Psoas muscle (tissue), 8 donors: ENCODE results near the gene SSU72. TPM values are rescaled to one million over a fixed set of nuclear protein-coding genes. Genes with fewer than 3 reads are reported as not detected.

Experiments used
- ATAC-seq, 4 donors: fragments of 200-7000 bp; cut with Tn5 transposase; one replicate each; pipeline ENCODE4 v1.9.1; 2020; ENCODE audit warnings: moderate library complexity in 3 of 4, mild to moderate bottlenecking in 2 of 4
- DNase-seq, 2 donors: peaks; one replicate each; pipeline ENCODE4 v3.0.0-alpha.2; 2020
- H3K27ac ChIP-seq: fragments of 200-600 bp; one replicate; pipeline ENCODE4 v1.8.0; 2022
- H3K27me3 ChIP-seq, 3 donors: fragments of 200-600 bp in 1 of 3; one replicate each; pipeline versions ENCODE4 v1.6.1 to v1.8.0; 2013 to 2022; ENCODE audit warnings: low read length in 2 of 3, mild to moderate bottlenecking in 2 of 3, moderate library complexity in 1 of 3; ENCODE audit not compliant: insufficient read depth in 3 of 3
- H3K36me3 ChIP-seq, 2 donors: fragments of 200-600 bp in 1 of 2; one replicate each; pipeline versions ENCODE4 v1.6.1 to v1.8.0; 2013 to 2022; ENCODE audit warnings: low read depth in 1 of 2, mild to moderate bottlenecking in 1 of 2, moderate library complexity in 1 of 2; ENCODE audit not compliant: insufficient read depth in 1 of 2
- H3K4me1 ChIP-seq: fragments of 200-600 bp; one replicate; pipeline ENCODE4 v1.8.0; 2022
- H3K4me3 ChIP-seq: fragments of 200-600 bp; one replicate; pipeline ENCODE4 v1.8.0; 2022; ENCODE audit warnings: mild to moderate bottlenecking
- H3K9me3 ChIP-seq: fragments of 200-600 bp; one replicate; pipeline ENCODE4 v1.8.0; 2022
- WGBS, 3 donors: extraction: QIAGEN DNeasy Blood & Tissue Kit; methylation state at CpG; one replicate each; pipeline versions ENCODE4 v1.1.6 to v1.1.7; 2013; 5-methylcytosine and 5-hydroxymethylcytosine counted together
- intact Hi-C, 2 donors: fragments of 100-400 bp; cut with DNase I; formaldehyde crosslinking; loops; one replicate each; pipeline versions ENCODE4 v1.11.0 to v1.14.2; 2022
- polyA plus RNA-seq, 3 donors: library from polyadenylated mRNA; stranded (reverse); fragments of 200-250 nt; gene quantifications; one replicate each; pipeline ENCODE4 v1.2.3, GENCODE V29; 2013
- total RNA-seq, 4 donors: library from RNA; stranded (reverse); fragmentation: NEBNext Ultra II Directional in 2 of 4; extraction: Animal tissue kit (Norgen Biotek cat#: 25700) in 2 of 4; gene quantifications; one replicate each; pipeline versions ENCODE4 v1.2.1 to v1.2.4, GENCODE V29; 2021 to 2023
- TF ChIP-seq, protein P1 (sequence below): fragments of 200-600 bp; IDR thresholded peaks from one replicate; pipeline ENCODE4 v1.8.0; 2022; ENCODE audit warnings: antibody characterized with exemption
- donor health status: healthy with polysubstance abuse.
- donor health status: DM: no; HTN: no; CAD: no; lungs with moderate emphysema.
- donor health status: Bipolar disorder and iron deficiency.
- donor health status: healthy.
- donor health status: DM: yes; HTN: yes; CAD: no.
- donor health status: DM: no; HTN: no; CAD: no.
- donor health status: DM: no; HTN: no; CAD: no.
- donor health status: DM: yes; HTN: yes; CAD: no.

SSU72 gene
- total and polyA plus RNA-seq, 7 donors: 130 to 207 (median 179) TPM

DNA sequence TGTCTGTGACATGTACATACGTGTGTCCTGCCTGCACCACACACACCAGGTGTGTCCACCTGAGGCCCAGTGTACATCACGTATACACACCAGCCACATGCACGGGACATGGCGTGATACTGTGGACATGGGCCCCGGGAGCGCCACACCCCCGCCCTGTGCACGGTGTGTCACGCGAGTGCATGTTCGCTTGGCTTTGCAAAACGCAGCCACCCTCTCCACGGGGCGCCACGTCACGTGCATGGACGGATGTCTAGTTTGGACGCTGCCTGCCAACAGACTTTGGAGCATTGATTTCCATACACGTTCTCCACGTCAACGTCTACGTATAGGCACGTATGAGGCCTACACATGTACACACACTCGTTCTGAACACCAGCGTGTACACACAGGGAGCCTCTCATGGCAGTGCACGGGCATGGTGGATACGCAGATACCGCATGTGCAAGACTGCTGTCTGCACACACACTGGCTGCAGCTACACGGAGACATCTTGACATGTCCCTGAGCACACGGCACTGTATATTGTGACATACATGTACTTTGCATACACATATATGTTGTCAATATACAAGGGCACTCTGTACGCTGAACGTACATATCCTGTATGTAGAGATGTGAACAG lies 36.9 kb downstream of the SSU72 start:
- Histone ChIP-seq H3K27me3 (no peaks in the 10 kb centered on the region), H3K27ac (no peak overlapping the region), H3K36me3 (peaks cover 0 to 18% of the 10 kb centered on the region in 2 donors), H3K9me3 (no peaks in the 10 kb centered on the region), H3K4me3 (no peak overlapping the region), H3K4me1 (peaks cover 18% of the 10 kb centered on the region)
- TF ChIP-seq, protein P1, sequence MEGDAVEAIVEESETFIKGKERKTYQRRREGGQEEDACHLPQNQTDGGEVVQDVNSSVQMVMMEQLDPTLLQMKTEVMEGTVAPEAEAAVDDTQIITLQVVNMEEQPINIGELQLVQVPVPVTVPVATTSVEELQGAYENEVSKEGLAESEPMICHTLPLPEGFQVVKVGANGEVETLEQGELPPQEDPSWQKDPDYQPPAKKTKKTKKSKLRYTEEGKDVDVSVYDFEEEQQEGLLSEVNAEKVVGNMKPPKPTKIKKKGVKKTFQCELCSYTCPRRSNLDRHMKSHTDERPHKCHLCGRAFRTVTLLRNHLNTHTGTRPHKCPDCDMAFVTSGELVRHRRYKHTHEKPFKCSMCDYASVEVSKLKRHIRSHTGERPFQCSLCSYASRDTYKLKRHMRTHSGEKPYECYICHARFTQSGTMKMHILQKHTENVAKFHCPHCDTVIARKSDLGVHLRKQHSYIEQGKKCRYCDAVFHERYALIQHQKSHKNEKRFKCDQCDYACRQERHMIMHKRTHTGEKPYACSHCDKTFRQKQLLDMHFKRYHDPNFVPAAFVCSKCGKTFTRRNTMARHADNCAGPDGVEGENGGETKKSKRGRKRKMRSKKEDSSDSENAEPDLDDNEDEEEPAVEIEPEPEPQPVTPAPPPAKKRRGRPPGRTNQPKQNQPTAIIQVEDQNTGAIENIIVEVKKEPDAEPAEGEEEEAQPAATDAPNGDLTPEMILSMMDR: no peak
- ATAC-seq: no peak
- no peak for DNase-seq
- WGBS, 3 donors: 93% methylated on average over 32 of the region's 32 CpGs
- intact Hi-C loops: no loop called here

DNA sequence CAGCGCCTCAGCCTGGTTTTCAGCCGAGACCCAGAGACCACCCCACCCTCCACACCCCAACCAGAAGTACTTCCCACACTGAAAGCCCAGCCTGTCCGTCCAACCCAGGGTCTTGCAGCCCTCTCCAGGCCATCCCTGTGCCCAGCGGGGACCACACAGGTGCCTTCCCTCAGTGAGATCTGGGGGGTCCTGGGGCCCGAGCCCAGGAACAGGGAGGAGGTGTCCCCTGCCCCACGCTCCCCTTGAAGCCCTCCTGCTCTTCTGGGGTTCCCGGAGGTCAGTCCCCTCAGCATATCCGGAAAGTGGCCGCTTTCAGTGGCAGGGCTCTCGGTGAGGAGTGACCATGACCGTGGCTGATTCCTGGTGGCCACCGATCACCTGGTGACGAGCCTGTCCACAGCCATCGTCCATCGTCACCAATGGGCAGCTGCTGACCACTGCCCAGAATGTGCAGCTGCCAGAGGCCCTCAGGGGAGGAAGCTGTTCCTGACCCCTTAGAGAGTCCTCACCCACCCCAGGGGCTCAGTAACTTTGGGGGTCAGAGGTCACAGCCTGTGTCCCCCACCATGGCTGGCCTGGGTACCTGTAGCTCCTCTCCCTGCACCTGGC lies 37.6 kb downstream of the SSU72 start:
- H3K36me3 ChIP-seq: peaks cover 0 to 11% of the 10 kb centered on the region in 2 donors
- peaks cover 18% of the 10 kb centered on the region for H3K4me1 ChIP-seq
- ATAC-seq (no peak), DNase-seq (no peak)
- no peaks in the 10 kb centered on the region for H3K27me3 ChIP-seq
- no peak overlapping the region for H3K4me3 ChIP-seq
- H3K27ac ChIP-seq: peak overlapping the region; percentile 61
- WGBS, 3 donors: 81 to 92% (median 86%) methylated on average over 15 of the region's 15 CpGs
- intact Hi-C loops: no loop called here
- TF ChIP-seq, protein P1: no peak
- peaks cover under 1% of the 10 kb centered on the region for H3K9me3 ChIP-seq

DNA sequence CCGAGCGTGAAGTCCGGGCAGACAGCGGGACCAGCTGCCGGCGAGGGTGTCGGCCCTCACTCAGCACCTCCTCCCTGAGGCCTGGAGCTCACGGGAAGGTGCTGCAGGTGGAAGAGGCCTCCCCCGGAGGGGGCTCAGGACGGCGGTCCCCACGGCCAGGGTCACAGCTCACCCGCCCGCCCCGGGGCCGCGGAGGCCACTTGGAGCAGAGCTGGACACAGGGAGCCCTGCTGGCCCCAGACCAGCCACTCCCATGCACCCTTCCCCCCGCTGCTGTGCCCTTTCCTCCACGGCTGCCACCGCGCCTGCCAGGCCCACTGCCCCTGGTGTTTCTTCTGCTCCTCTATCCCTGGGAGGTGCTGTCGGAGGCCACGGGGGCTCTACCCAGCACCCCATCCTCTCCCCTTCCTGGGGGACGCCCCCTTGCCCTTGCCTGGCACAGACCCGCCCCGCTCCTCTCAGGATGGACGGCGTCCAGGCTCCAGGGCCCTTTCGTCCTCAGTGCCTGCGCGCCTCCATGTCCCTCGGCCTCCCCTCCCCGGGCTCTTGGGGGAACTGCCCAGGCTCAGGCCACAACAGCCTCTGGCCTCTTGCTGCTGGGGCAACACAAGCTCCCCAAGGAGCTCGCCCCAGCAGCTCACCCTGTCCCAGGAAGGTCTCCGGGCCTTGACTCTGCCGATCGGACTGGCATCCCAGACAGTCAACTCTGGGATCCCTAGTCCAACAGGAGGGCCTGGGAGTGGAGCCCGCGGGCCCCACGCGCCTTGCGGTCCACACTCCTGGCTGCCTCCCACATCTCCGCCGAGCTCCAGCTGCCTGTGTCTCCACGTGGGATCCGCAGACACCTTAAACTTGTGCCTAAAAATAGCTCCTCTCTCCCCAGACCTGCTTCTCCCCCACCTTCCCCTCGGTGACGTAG lies 38.4 kb downstream of the SSU72 start:
- WGBS, 3 donors: 72 to 76% (median 73%) methylated on average over 45 to 48 of the region's 48 CpGs
- ATAC-seq: peak; percentile 4 to 44 (median 34)

DNA sequence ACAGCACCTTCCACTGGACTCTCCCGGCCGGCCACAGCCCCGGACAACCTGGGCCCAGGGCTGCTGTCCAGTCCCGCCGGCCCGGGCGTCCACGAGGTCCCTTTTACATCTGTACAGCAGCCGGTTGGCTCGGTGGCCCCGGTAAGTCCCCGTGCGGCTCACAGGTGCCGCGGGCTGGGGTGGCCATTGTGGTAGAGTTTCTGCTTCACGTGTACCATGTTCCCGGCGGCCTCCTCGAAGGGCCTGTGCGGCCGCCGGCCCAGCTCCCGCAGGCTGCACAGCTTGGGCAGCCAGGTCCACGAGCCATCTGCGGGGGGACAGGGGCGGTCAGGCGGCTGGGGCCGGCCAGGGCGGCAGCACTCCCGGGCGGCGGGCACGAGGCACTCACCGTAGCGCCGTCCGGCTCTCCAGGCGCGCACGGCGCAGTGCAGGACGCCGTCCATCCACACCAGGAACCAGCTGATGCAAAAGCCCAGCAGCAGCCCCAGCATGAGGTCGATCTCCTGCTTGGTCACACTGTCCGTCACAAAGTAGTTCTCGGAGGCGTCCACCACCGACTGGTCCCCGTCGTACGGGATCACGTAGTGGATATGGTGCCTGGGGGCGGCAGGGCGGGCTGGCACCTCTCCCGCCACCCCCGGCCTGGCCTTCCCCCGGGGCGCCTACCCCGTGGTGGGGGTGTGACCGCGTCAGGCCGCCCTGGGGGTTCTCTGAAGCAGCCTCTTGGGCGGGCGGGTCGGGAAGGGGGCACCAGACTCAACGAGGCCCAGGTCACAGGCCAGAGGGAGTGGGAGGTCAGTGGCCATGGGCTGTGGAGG lies 39.3 kb downstream of the SSU72 start:
- TF ChIP-seq, protein P1: no peak
- WGBS, 3 donors: 92% methylated on average over 60 to 66 of the region's 66 CpGs
- DNase-seq: no peak
- intact Hi-C loops: no loop called here
- Histone ChIP-seq H3K27ac (peak overlapping the region; percentile 61), H3K4me1 (peaks cover 18% of the 10 kb centered on the region), H3K9me3 (peaks cover 5% of the 10 kb centered on the region), H3K36me3 (no peaks in the 10 kb centered on the region), H3K27me3 (no peaks in the 10 kb centered on the region), H3K4me3 (no peak overlapping the region)
- no peak for ATAC-seq

More for the DNA sequence above, 38.4 kb downstream of the SSU72 start:
- TF ChIP-seq, protein P1: no peak
- intact Hi-C loops: no loop called here
- peaks cover 0 to 3% of the 10 kb centered on the region in 2 donors for H3K36me3 ChIP-seq
- no peak overlapping the region for H3K4me3 ChIP-seq
- peak overlapping the region; percentile 61 for H3K27ac ChIP-seq
- peaks cover 5% of the 10 kb centered on the region for H3K9me3 ChIP-seq
- peaks cover 18% of the 10 kb centered on the region for H3K4me1 ChIP-seq
- DNase-seq: no peak
- H3K27me3 ChIP-seq: no peaks in the 10 kb centered on the region
